ENCODE results near the gene TMTC4.

GRCh38 chr13:100620792-100621191, 53.8 kb downstream of the TMTC4 start:
- no peak for TF ChIP-seq POLR2A (IDR thresholded peaks at IDR 0.05; ENCODE audit: low read length)
- TF ChIP-seq GATA1 (IDR thresholded peaks at IDR 0.05; ENCODE audit: low read depth, low read length) = no peak

All from erythroblast (primary cell).